ENCODE data around the gene TSGA10IP. TPM values are rescaled to one million over a fixed set of nuclear protein-coding genes. Genes with fewer than 3 reads are reported as not detected.

The TSGA10IP gene
- total RNA-seq, 1 experiment from 2014 or later: not detected

- no peak for TF ChIP-seq CTCF (IDR thresholded peaks at IDR 0.05; ENCODE audit: insufficient read depth in 1 of 2, low read depth in 1 of 2, low read length in 1 of 2, severe bottlenecking in 1 of 2, unreplicated experiment in 1 of 2)
- H3K4me1 Mint-ChIP-seq (ENCODE audit: low read depth, unreplicated experiment): no peaks in the 10 kb centered on the region
- H3K27ac Mint-ChIP-seq (ENCODE audit: unreplicated experiment): no peak overlapping the region
- no peaks in the 10 kb centered on the region for H3K27me3 Mint-ChIP-seq (ENCODE audit: insufficient read depth, unreplicated experiment)
- no TSS peak for BruUV-seq (replicated peaks)
- DNase-seq: no peak
- Histone ChIP-seq H3K27me3 (replicated peaks; ENCODE audit: control insufficient read depth, insufficient read depth, low read length) (no peaks in the 10 kb centered on the region), H3K4me3 (ENCODE audit: low read depth, low read length) (no peak overlapping the region), H3K4me1 (peaks cover 15% of the 10 kb centered on the region), H3K36me3 (ENCODE audit: control insufficient read depth, insufficient read depth, low read length) (no peaks in the 10 kb centered on the region; the same call in 1 of the 2 replicates), H3K9me3 (no peaks in the 10 kb centered on the region)
- peaks cover 20% of the 10 kb centered on the region for H3K36me3 Mint-ChIP-seq (ENCODE audit: insufficient read depth, unreplicated experiment)
- intact Hi-C loops (cut with micrococcal nuclease; ENCODE audit: unreplicated experiment): no loop called here
- ChIA-PET CTCF (interaction anchor here (0.7 kb wide), 1 partner anchor 496 kb away, joined by 5 read pairs; no protein-coding TSS in a partner anchor), POLR2A (no interaction called here)
- H3K4me3 Mint-ChIP-seq (ENCODE audit: unreplicated experiment): no peak overlapping the region
- H3K9me3 Mint-ChIP-seq (ENCODE audit: unreplicated experiment): no peaks in the 10 kb centered on the region
Observed at GRCh38 chr11:65921876-65922275, 23.4 kb upstream of the TSGA10IP start.

GRCh38 chr11:65922565-65922964 is 22.7 kb upstream of the TSGA10IP start:
- no peak for TF ChIP-seq CTCF (IDR thresholded peaks at IDR 0.05; ENCODE audit: insufficient read depth in 1 of 2, low read depth in 1 of 2, low read length in 1 of 2, severe bottlenecking in 1 of 2, unreplicated experiment in 1 of 2)
- no peak overlapping the region for H3K4me3 Mint-ChIP-seq (ENCODE audit: unreplicated experiment)
- intact Hi-C loops (cut with micrococcal nuclease; ENCODE audit: unreplicated experiment): no loop called here
- H3K4me1 Mint-ChIP-seq (ENCODE audit: low read depth, unreplicated experiment): no peaks in the 10 kb centered on the region
- DNase-seq: no peak
- no TSS peak for BruUV-seq (replicated peaks)
- H3K9me3 Mint-ChIP-seq (ENCODE audit: unreplicated experiment): no peaks in the 10 kb centered on the region
- no peaks in the 10 kb centered on the region; the same call in 1 of the 2 replicates for H3K36me3 ChIP-seq (ENCODE audit: control insufficient read depth, insufficient read depth, low read length)
- H3K27ac Mint-ChIP-seq (ENCODE audit: unreplicated experiment): no peak overlapping the region
- peaks cover 25% of the 10 kb centered on the region for H3K36me3 Mint-ChIP-seq (ENCODE audit: insufficient read depth, unreplicated experiment)
- H3K4me3 ChIP-seq (ENCODE audit: low read depth, low read length): no peak overlapping the region
- peaks cover 12% of the 10 kb centered on the region; the same call in 1 of the 2 replicates for H3K4me1 ChIP-seq
- H3K9me3 ChIP-seq: no peaks in the 10 kb centered on the region
- no peaks in the 10 kb centered on the region for H3K27me3 Mint-ChIP-seq (ENCODE audit: insufficient read depth, unreplicated experiment)
- CTCF ChIA-PET: interaction anchor here (1.1 kb wide), 1 partner anchor 34 kb away, joined by 3 read pairs; the partner anchor contains the start of gene FIBP
- POLR2A ChIA-PET: no interaction called here
- H3K27me3 ChIP-seq (replicated peaks; ENCODE audit: control insufficient read depth, insufficient read depth, low read length): no peaks in the 10 kb centered on the region

- no TSS peak for BruUV-seq (replicated peaks)
Observed at GRCh38 chr11:65925397-65925796, 19.9 kb upstream of the TSGA10IP start.

More at GRCh38 chr11:65925397-65925796, 19.9 kb upstream of the TSGA10IP start:
- Histone ChIP-seq H3K27me3 (replicated peaks; ENCODE audit: control insufficient read depth, insufficient read depth, low read length) (no peaks in the 10 kb centered on the region), H3K4me3 (ENCODE audit: low read depth, low read length) (no peak overlapping the region), H3K9me3 (no peaks in the 10 kb centered on the region), H3K4me1 (peaks cover 2% of the 10 kb centered on the region; the same call in 1 of the 2 replicates), H3K36me3 (ENCODE audit: control insufficient read depth, insufficient read depth, low read length) (no peaks in the 10 kb centered on the region; the same call in 1 of the 2 replicates)
- DNase-seq: no peak
- Mint-ChIP-seq H3K4me3 (ENCODE audit: unreplicated experiment) (no peak overlapping the region), H3K4me1 (ENCODE audit: low read depth, unreplicated experiment) (no peaks in the 10 kb centered on the region), H3K27me3 (ENCODE audit: insufficient read depth, unreplicated experiment) (no peaks in the 10 kb centered on the region), H3K36me3 (ENCODE audit: insufficient read depth, unreplicated experiment) (peaks cover 18% of the 10 kb centered on the region), H3K9me3 (ENCODE audit: unreplicated experiment) (no peaks in the 10 kb centered on the region), H3K27ac (ENCODE audit: unreplicated experiment) (no peak overlapping the region)
- ChIA-PET POLR2A (no interaction called here), CTCF (no interaction called here)
- intact Hi-C loops (cut with micrococcal nuclease; ENCODE audit: unreplicated experiment): no loop called here
- TF ChIP-seq CTCF (IDR thresholded peaks at IDR 0.05; ENCODE audit: insufficient read depth in 1 of 2, low read depth in 1 of 2, low read length in 1 of 2, severe bottlenecking in 1 of 2, unreplicated experiment in 1 of 2): no peak
